AG09309 (cell line): ENCODE measurements around the gene NFKB2.
A peak's percentile ranks its signal among the peaks of the same experiment; 100 is the strongest.

Experiments used
- DNase-seq: peaks from one replicate; pipeline ENCODE4 v3.0.0-alpha.2; 2010; ENCODE audit warnings: low read depth
- H3K4me3 ChIP-seq: 2 replicates; pipeline ENCODE4 v1.5.1; 2011; ENCODE audit warnings: mild to moderate bottlenecking, low read depth, low read length, moderate library complexity; ENCODE audit not compliant: control insufficient read depth
- CTCF ChIP-seq: IDR thresholded peaks from 2 replicates; pipeline ENCODE4 v1.5.1; 2011; ENCODE audit warnings: mild to moderate bottlenecking, low read depth, low read length, inconsistent platforms; ENCODE audit not compliant: insufficient read depth, control insufficient read depth; ENCODE audit errors: missing control alignments

The NFKB2 gene

DNA sequence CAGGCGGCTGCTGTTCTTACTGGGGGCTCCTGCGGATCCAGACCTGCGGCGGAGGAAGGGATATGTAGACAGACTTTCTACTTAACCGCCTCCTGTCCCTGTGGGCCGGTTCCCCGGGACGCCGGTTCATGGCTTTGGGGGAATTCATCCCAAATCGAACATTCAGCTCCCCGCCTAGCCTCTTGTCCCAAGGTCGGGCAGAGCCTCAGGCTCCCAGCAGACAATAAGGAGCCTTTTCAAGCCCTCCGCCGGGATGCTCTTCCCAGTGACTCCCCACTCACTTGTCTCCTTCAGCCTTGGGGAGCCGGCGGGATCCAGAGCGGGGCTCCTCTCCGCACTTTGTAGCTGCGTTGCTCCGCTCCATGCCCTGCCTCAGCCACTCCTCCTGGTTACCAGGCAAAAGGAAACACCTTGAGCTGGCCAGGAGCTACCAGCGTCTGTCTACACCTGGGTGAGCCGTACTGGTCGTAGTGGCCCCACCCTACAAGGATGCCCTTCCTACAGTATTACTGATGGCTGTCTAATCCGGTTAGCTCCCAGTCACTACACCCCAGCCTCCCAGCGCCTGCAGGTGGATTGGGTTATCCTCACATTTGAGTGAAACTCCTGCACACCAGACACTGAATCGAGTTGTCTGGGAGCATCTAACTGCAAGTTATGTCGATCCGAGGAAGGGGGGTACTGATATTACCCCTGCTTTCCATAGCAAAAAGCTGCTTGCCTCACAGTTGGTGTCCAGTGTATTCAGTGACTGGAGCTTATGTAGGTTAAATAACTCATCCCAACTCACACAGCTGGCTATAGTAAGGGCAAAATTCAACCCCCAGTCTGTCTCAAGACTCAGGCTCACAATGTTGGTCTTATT lies 55.8 kb downstream of the NFKB2 start, which contains the start of gene C10orf95:
Gene C10orf95, minus strand, starts transcription at position 439 of the 865 bp plus-strand sequence. CDS start 450 bp downstream, outside the sequence.
- TF ChIP-seq CTCF = no peak
- no peak for DNase-seq
- peak within 1 kb of the TSS; percentile 61 for H3K4me3 ChIP-seq
